GM12874 (cell line): Measurements from ENCODE around the gene MITF.

ENCODE experiments used
- TF ChIP-seq, protein P1 (sequence below): IDR thresholded peaks from 2 replicates; pipeline ENCODE4 v1.5.1; 2011; ENCODE audit warnings: low read depth, mild to moderate bottlenecking, control low read depth, low read length, moderate library complexity; ENCODE audit not compliant: insufficient read depth

Gene MITF

GRCh38 chr3:69987833-69988232 lies 248.6 kb downstream of the MITF start:
- TF ChIP-seq, protein P1, sequence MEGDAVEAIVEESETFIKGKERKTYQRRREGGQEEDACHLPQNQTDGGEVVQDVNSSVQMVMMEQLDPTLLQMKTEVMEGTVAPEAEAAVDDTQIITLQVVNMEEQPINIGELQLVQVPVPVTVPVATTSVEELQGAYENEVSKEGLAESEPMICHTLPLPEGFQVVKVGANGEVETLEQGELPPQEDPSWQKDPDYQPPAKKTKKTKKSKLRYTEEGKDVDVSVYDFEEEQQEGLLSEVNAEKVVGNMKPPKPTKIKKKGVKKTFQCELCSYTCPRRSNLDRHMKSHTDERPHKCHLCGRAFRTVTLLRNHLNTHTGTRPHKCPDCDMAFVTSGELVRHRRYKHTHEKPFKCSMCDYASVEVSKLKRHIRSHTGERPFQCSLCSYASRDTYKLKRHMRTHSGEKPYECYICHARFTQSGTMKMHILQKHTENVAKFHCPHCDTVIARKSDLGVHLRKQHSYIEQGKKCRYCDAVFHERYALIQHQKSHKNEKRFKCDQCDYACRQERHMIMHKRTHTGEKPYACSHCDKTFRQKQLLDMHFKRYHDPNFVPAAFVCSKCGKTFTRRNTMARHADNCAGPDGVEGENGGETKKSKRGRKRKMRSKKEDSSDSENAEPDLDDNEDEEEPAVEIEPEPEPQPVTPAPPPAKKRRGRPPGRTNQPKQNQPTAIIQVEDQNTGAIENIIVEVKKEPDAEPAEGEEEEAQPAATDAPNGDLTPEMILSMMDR = no peak

DNA sequence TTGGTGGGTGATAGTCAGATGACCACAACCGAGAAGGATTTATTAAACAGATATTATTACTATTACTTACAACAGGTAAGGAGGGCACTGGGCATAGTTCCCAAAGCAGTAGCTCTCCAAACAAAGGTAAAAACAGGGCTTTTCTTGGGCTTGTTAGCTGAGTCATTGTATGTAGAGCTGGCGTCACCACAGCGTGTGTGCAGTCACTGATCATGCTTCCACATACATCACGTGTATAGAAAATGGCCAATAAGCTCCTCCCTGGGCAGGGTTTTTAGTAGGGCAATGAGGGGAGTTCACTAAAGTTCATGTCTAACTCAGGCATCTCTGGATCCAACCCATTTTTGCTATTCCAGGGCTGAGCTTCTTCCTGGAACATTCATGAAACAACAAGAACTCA lies 254.5 kb downstream of the MITF start:
- TF ChIP-seq, protein P1 = no peak

DNA sequence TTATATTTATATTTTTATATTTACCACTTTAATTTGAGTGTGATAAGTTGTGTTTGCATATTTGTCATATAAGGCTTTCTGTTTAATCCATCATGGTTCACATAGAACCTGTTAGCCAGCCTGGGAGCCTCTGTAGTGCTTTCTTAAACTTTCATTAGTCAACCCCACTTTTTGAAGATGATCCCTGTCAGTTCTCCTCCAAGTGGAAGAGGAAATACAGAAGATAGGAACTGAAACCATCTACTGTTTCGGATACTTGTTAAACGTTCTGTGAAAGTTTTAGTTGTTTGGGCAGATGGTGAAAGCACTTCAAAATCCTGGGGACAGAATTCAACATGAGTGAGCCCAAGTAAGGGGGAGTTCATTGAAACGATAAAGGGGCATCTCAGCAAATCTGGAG lies 255.7 kb downstream of the MITF start:
- TF ChIP-seq, protein P1 = no peak

DNA sequence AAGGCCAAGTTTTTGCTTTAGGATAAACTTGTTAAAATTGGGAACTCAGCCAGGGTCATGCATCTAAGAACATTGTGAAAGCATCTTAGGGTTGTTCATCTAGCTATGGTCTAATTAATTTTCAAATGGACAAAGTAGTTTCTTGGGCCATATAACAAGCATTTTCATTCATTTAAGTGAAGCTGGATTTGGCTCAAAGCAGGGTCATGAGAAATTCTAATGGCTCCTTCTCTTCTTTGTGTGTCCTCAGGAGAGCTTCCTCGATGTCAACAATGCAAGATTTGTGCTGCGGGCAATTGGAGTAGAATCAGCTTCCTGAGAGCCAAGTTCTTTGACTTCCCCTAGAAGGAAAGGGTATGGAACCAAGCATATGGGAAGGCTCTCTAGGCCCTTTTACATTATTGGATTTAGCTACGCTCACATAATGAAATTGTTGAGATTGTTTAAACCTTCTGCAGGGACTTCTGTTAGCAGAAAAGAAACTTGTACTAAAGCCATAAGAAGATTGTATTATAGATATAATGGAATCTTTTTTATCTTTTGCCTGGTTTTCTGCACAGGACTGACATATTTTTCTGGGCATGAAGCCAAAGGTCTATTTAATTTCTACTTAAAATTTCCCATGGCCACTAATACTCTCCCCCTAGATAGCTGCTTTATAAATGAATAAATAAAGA lies 258.5 kb downstream of the MITF start:
- TF ChIP-seq, protein P1 = no peak

DNA sequence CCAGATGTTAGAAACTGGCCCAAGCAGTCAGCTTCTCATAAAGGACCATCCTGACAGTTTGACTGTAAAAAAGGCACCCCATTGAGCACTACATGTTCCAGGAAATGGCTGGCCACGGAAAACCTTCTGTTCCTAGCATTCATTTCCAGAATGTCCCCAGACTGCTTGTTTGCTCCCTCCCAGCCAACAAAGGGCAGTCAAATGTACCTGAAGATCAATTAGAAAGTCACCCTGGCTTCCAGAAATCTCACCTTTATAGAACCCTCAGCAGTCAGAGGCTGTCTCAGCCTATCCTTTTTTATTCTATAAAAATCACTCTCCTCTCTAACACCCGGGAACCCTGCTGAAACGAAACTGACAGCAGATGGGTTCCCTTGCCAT lies 259.5 kb downstream of the MITF start:
- TF ChIP-seq, protein P1 = no peak

- TF ChIP-seq, protein P1 = no peak
Measured at GRCh38 chr3:69999140-70000027, 260.1 kb downstream of the MITF start, which contains the start of gene SAMMSON. Gene SAMMSON, plus strand, starts transcription at chr3:69999733.

- TF ChIP-seq, protein P1 = no peak
Measured at GRCh38 chr3:70000028-70000410, 260.8 kb downstream of the MITF start.
